Caco-2 (cell line): ENCODE measurements around the gene SUPV3L1. TPM values are rescaled to one million over a fixed set of nuclear protein-coding genes. Genes with fewer than 3 reads are reported as not detected.

Experiments
- BruUV-seq: library from RNA; stranded (reverse); fragments of 400-500 nt; replicated peaks from 2 replicates; lab custom pipeline; 2021; lab: Mats Ljungman, UMichigan
- CTCF ChIA-PET: fragments of 300-600 bp; sonication (Branson Sonifier 250); formaldehyde crosslinking; loops from one replicate; lab custom pipeline; 2022; ENCODE audit warnings: antibody characterized with exemption; lab: Charles Lee
- POLR2A ChIA-PET: fragments of 300-600 bp; sonication (Branson Sonifier 250); formaldehyde crosslinking; loops from one replicate; lab custom pipeline; 2022; ENCODE audit warnings: antibody characterized with exemption; lab: Charles Lee
- DNase-seq, 2 experiments: peaks; one replicate each; pipeline versions ENCODE4 v3.0.0 to v3.0.0-alpha.2; 2020 to 2022
- H3K27me3 ChIP-seq: replicated peaks from 2 replicates; pipeline ENCODE4 v1.6.0; 2011; ENCODE audit warnings: low read length; ENCODE audit not compliant: control insufficient read depth, insufficient read depth
- H3K36me3 ChIP-seq: 2 replicates; pipeline ENCODE4 v1.5.1; 2011; ENCODE audit warnings: low read length; ENCODE audit not compliant: control insufficient read depth, insufficient read depth
- H3K4me1 ChIP-seq: fragments of 250-450 bp; sonication (Bioruptor Pico); 2 replicates; pipeline ENCODE4 v1.5.1; 2020; ENCODE audit warnings: mild to moderate bottlenecking
- H3K4me3 ChIP-seq: 2 replicates; pipeline ENCODE4 v1.5.1; 2011; ENCODE audit warnings: low read depth, mild to moderate bottlenecking, control low read depth, low read length
- H3K9me3 ChIP-seq: fragments of 250-450 bp; sonication (Bioruptor Pico); 2 replicates; pipeline ENCODE4 v1.5.1; 2020; ENCODE audit warnings: mild to moderate bottlenecking, moderate library complexity
- H3K27ac Mint-ChIP-seq: one replicate; pipeline ENCODE4 v1.8.0; 2022; ENCODE audit warnings: mixed read lengths; ENCODE audit not compliant: unreplicated experiment
- H3K27me3 Mint-ChIP-seq: one replicate; pipeline ENCODE4 v1.8.0; 2022; ENCODE audit warnings: mixed read lengths; ENCODE audit not compliant: insufficient read depth, unreplicated experiment
- H3K36me3 Mint-ChIP-seq: one replicate; pipeline ENCODE4 v1.8.0; 2022; ENCODE audit warnings: mild to moderate bottlenecking, mixed read lengths; ENCODE audit not compliant: insufficient read depth, unreplicated experiment
- H3K4me1 Mint-ChIP-seq: one replicate; pipeline ENCODE4 v1.8.0; 2022; ENCODE audit warnings: low read depth, mixed read lengths; ENCODE audit not compliant: unreplicated experiment
- H3K4me3 Mint-ChIP-seq: one replicate; pipeline ENCODE4 v1.8.0; 2022; ENCODE audit warnings: mild to moderate bottlenecking, moderate library complexity, mixed read lengths; ENCODE audit not compliant: unreplicated experiment
- H3K9me3 Mint-ChIP-seq: one replicate; pipeline ENCODE4 v1.8.0; 2022; ENCODE audit warnings: mixed read lengths; ENCODE audit not compliant: unreplicated experiment
- intact Hi-C: fragments of 100-400 bp; cut with micrococcal nuclease; formaldehyde crosslinking; loops from one replicate; pipeline ENCODE4 v1.10.0; 2022; ENCODE audit not compliant: unreplicated experiment
- total RNA-seq: library from RNA; stranded (reverse); gene quantifications from 2 replicates; pipeline ENCODE4 v1.2.3, GENCODE V29; 2022
- TF ChIP-seq, protein P1 (sequence below), 2 experiments: fragments of 200-600 bp in 1 of 2; IDR thresholded peaks; 1 replicate in 1 of 2; 2 replicates in 1 of 2; pipeline versions ENCODE4 v1.5.1 to v1.8.0; 2011 to 2022; ENCODE audit warnings: antibody characterized with exemption in 1 of 2, control low read depth in 1 of 2, inconsistent platforms in 1 of 2, low read depth in 1 of 2, low read length in 1 of 2, mild to moderate bottlenecking in 1 of 2, moderate library complexity in 1 of 2; ENCODE audit not compliant: insufficient read depth in 1 of 2, severe bottlenecking in 1 of 2, unreplicated experiment in 1 of 2

SUPV3L1 gene
- total RNA-seq, 1 experiment from 2014 or later = 77.1 TPM

DNA sequence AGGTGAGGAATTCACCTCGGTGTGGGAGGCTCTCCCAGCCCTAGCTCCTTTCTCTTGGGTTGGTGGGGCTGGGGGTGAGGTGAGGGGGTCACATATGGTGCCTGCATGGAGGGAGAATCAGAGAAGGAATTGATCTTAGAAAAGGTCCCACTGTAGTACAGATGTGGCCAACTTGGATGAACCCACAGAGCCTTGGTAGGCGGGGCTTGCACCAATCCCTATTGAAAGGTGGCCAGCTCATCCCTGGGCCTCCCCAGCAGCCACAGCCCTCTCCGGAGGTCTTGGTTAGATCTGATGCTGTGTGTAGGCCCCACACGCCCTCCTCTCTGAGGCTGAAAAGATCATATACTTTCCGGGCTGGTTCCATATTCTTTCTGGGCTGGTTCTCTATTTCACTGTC lies 59.1 kb downstream of the SUPV3L1 start:
- TF ChIP-seq, protein P1, sequence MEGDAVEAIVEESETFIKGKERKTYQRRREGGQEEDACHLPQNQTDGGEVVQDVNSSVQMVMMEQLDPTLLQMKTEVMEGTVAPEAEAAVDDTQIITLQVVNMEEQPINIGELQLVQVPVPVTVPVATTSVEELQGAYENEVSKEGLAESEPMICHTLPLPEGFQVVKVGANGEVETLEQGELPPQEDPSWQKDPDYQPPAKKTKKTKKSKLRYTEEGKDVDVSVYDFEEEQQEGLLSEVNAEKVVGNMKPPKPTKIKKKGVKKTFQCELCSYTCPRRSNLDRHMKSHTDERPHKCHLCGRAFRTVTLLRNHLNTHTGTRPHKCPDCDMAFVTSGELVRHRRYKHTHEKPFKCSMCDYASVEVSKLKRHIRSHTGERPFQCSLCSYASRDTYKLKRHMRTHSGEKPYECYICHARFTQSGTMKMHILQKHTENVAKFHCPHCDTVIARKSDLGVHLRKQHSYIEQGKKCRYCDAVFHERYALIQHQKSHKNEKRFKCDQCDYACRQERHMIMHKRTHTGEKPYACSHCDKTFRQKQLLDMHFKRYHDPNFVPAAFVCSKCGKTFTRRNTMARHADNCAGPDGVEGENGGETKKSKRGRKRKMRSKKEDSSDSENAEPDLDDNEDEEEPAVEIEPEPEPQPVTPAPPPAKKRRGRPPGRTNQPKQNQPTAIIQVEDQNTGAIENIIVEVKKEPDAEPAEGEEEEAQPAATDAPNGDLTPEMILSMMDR (IDR thresholded peaks at IDR 0.05; ENCODE audit: insufficient read depth in 1 of 2, low read depth in 1 of 2, low read length in 1 of 2, severe bottlenecking in 1 of 2, unreplicated experiment in 1 of 2) = no peak
- DNase-seq = no peak
- no peaks in the 10 kb centered on the region for H3K4me1 ChIP-seq
- Mint-ChIP-seq H3K27ac (no peak overlapping the region), H3K9me3 (no peaks in the 10 kb centered on the region), H3K36me3 (no peaks in the 10 kb centered on the region), H3K4me1 (no peaks in the 10 kb centered on the region), H3K27me3 (no peaks in the 10 kb centered on the region), H3K4me3 (no peak overlapping the region)
- H3K27me3 ChIP-seq = no peaks in the 10 kb centered on the region
- intact Hi-C loops = loop anchor here (5.0 kb wide), 2 partner anchors 268 to 398 kb away; no protein-coding TSS in a partner anchor
- H3K9me3 ChIP-seq = no peaks in the 10 kb centered on the region
- no TSS peak for BruUV-seq
- CTCF ChIA-PET = interaction anchor here (0.7 to 4.3 kb wide), 5 partner anchors 44 to 154 kb away, joined by 3 to 39 read pairs (median 9); no protein-coding TSS in a partner anchor
- POLR2A ChIA-PET = no interaction called here
- no peaks in the 10 kb centered on the region for H3K36me3 ChIP-seq
- H3K4me3 ChIP-seq = no peak overlapping the region

DNA sequence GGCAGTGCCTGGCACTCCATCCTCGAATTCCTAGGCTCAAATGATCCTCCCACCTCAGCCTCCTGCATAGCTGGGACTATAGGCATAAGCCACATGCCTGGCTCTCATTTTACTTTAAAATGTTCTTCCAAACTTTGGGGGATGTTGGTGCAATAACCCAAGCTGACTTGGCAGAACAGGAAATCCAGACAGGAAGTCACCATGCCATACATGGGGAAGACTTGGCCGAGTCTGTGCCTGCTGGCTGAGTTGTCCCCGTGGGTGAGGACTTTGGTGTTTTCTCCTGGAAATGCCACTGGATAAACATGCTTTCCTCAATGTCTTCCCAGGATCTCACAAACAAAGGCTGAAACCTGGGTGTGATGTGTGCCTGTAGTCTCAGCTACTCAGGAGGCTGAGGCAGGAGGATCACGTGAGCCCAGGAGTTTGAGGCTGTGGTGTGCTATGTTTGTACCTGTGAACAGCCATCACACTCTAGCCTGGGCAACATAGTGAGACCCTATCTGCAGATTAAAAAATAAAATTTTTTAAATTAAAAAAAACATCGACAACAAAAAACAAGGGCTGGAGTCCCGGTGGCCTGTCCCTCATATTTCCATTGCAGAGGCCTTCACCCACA lies 59.9 kb downstream of the SUPV3L1 start:
- Mint-ChIP-seq H3K4me1 (no peaks in the 10 kb centered on the region), H3K36me3 (no peaks in the 10 kb centered on the region), H3K9me3 (no peaks in the 10 kb centered on the region), H3K27me3 (no peaks in the 10 kb centered on the region), H3K27ac (no peak overlapping the region), H3K4me3 (no peak overlapping the region)
- BruUV-seq = no TSS peak
- no peaks in the 10 kb centered on the region for H3K9me3 ChIP-seq
- POLR2A ChIA-PET = no interaction called here
- intact Hi-C loops = loop anchor here (5.0 kb wide), 2 partner anchors 267 to 397 kb away; no protein-coding TSS in a partner anchor
- no peaks in the 10 kb centered on the region for H3K4me1 ChIP-seq
- CTCF ChIA-PET = interaction anchor here (1.0 to 3.4 kb wide), 2 partner anchors 150 to 153 kb away, joined by 5 to 17 read pairs; no protein-coding TSS in a partner anchor
- DNase-seq = no peak
- no peak overlapping the region for H3K4me3 ChIP-seq
- H3K27me3 ChIP-seq = no peaks in the 10 kb centered on the region
- H3K36me3 ChIP-seq = no peaks in the 10 kb centered on the region
- TF ChIP-seq, protein P1 (IDR thresholded peaks at IDR 0.05; ENCODE audit: insufficient read depth in 1 of 2, low read depth in 1 of 2, low read length in 1 of 2, severe bottlenecking in 1 of 2, unreplicated experiment in 1 of 2) = no peak

DNA sequence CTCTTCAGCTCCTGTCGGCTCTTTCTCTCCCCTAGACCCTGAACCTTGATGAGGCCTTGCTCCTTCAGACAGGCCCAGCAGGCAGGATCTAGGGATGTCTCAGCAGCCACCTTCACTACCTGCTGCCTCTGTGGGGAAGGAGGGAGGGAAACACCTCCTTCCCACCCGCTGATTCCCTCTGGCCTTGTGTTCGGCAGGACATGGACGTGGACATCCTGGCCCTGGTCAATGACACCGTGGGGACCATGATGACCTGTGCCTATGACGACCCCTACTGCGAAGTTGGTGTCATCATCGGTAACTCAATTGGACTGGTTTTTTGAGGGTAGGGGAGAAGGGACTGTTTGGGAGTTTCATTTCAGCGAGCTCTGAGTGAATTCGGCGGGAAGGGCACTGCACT lies 60.4 kb downstream of the SUPV3L1 start:
- Mint-ChIP-seq H3K36me3 (no peaks in the 10 kb centered on the region), H3K4me1 (no peaks in the 10 kb centered on the region), H3K27me3 (no peaks in the 10 kb centered on the region), H3K9me3 (no peaks in the 10 kb centered on the region), H3K27ac (no peak overlapping the region), H3K4me3 (no peak overlapping the region)
- H3K9me3 ChIP-seq = no peaks in the 10 kb centered on the region
- intact Hi-C loops = no loop called here
- CTCF ChIA-PET = interaction anchor here (1.0 kb wide), 1 partner anchor 152 kb away, joined by 5 read pairs; no protein-coding TSS in a partner anchor
- no peaks in the 10 kb centered on the region for H3K36me3 ChIP-seq
- POLR2A ChIA-PET = no interaction called here
- TF ChIP-seq, protein P1 (IDR thresholded peaks at IDR 0.05; ENCODE audit: insufficient read depth in 1 of 2, low read depth in 1 of 2, low read length in 1 of 2, severe bottlenecking in 1 of 2, unreplicated experiment in 1 of 2) = no peak
- no peak overlapping the region for H3K4me3 ChIP-seq
- no peaks in the 10 kb centered on the region for H3K27me3 ChIP-seq
- no peaks in the 10 kb centered on the region for H3K4me1 ChIP-seq
- DNase-seq = no peak
- BruUV-seq = no TSS peak
